ENCODE data around the gene ENAH.

The ENAH gene

DNA sequence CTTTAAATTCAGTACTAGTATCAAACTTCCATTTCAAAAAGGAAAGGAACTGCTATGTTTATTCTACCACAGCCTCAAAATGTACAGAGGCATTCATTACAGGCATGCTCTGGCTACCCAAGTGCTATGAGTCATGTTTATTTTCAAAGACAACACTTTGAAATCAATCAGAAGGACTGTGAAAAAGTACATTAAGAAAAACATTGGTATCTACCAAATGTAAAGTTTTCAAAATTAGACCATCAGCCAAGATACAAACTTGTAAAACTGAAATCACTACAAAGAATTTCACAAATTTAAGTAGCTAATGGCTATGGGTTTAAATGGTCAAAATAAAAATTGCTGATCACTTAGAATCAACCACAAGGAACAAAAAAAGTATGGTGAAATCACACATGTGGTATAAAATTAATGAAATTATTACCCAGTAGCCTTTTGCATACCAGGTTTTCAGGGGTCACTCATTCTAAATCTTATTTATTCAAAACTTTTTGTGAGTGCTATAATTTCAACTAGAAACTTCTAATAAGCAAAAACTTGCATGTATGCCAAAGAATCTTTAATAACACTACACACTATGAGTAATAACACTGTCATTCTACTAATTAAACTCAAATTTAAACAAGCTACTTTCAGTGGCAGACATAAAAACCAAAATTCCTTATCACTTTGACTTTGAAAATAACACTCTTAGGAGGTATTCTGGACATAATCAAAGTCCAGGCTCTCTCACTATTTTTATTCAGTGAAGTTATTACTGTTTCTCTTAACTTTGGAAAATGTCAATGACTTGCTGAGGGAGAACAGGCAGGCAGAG is 49.2 kb downstream of the ENAH start:
- Histone ChIP-seq H3K4me3 (ENCODE audit: extremely low read depth, insufficient read depth, low read length, poor library complexity, severe bottlenecking) (no peak overlapping the region), H3K27ac (ENCODE audit: low read depth, low read length, severe bottlenecking) (peak overlapping the region; percentile 82), H3K9me3 (ENCODE audit: control insufficient read depth, low read length) (peaks cover 5% of the 10 kb centered on the region), H3K4me1 (ENCODE audit: control insufficient read depth, insufficient read depth, low read length, poor library complexity, severe bottlenecking) (peaks cover 20% of the 10 kb centered on the region), H3K36me3 (ENCODE audit: control insufficient read depth, insufficient read depth, low read length) (peaks cover 11% of the 10 kb centered on the region)

DNA sequence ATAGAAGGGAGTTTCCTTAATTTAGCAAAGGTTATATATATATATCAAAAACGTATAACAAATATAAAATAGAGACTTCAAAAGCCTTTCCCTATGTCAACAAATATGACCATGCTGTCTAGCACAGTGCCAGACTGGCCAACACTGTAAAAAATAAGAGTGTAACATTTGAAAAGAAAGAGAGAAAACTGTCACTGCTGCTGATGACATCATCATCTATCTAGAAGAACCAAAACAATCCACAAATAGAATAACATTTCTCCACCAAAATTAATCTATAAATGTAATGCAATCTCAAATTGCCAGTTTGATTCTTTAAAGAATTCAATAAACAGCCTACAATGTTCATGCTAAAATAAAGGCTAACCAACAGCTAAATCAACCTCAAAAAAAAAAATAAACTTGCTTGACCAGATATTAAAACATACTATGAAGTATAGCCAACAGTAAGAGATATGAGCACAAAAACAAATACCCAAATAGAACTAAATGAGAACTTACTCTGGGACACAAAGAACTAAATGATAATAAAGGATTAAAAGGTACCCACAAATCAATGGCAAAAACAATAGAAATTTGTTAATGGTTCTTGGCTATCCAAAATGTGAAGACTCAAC is 50.2 kb downstream of the ENAH start:
- Histone ChIP-seq H3K36me3 (ENCODE audit: control insufficient read depth, insufficient read depth, low read length) (peaks cover 11% of the 10 kb centered on the region), H3K4me3 (ENCODE audit: extremely low read depth, insufficient read depth, low read length, poor library complexity, severe bottlenecking) (no peak overlapping the region), H3K27ac (ENCODE audit: low read depth, low read length, severe bottlenecking) (no peak overlapping the region), H3K4me1 (ENCODE audit: control insufficient read depth, insufficient read depth, low read length, poor library complexity, severe bottlenecking) (peaks cover 15% of the 10 kb centered on the region), H3K9me3 (ENCODE audit: control insufficient read depth, low read length) (peaks cover 5% of the 10 kb centered on the region)
- WGBS, 2 experiments (ENCODE audit: insufficient coverage in 2 of 2): no CpG with 5 or more reads among the region's 1 CpG

DNA sequence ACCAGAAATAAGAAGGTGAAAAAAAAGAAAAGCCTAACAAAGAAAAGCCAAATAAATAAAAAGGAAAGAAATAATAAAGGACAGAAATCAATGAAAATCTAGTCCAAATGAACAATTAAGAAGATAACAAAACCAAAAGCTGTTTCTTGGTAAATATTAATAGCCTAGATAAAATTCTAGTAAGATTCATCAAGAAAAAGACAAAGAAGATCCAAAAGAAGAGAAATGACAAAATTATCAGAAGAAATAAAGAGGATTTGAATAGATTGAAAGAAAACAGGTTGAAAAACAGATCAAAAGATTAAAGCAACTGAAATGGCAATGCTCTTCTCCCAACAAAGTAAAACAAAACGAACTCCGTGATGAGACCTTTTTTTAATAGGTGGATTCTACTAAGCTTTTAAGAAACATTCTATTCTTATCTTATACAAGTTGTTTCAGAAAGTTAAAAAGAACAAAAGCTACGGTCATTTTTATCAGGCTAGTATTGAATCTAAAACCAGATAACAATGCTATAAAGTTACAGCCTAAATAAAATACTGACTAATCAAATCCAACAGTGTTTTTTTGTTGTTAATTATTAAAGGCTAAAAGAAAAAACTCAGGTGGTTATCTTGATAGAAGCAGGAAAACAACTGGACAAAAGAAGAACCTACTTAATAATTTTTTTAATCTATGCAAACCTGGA is 50.9 kb downstream of the ENAH start:
- no peak overlapping the region for H3K27ac ChIP-seq (ENCODE audit: low read depth, low read length, severe bottlenecking)
- H3K4me3 ChIP-seq (ENCODE audit: extremely low read depth, insufficient read depth, low read length, poor library complexity, severe bottlenecking): no peak overlapping the region
- peaks cover 5% of the 10 kb centered on the region for H3K9me3 ChIP-seq (ENCODE audit: control insufficient read depth, low read length)
- no CpG with 5 or more reads among the region's 3 CpGs for WGBS, 2 experiments (ENCODE audit: insufficient coverage in 2 of 2)
- H3K36me3 ChIP-seq (ENCODE audit: control insufficient read depth, insufficient read depth, low read length): peaks cover 11% of the 10 kb centered on the region
- H3K4me1 ChIP-seq (ENCODE audit: control insufficient read depth, insufficient read depth, low read length, poor library complexity, severe bottlenecking): peaks cover 15% of the 10 kb centered on the region

DNA sequence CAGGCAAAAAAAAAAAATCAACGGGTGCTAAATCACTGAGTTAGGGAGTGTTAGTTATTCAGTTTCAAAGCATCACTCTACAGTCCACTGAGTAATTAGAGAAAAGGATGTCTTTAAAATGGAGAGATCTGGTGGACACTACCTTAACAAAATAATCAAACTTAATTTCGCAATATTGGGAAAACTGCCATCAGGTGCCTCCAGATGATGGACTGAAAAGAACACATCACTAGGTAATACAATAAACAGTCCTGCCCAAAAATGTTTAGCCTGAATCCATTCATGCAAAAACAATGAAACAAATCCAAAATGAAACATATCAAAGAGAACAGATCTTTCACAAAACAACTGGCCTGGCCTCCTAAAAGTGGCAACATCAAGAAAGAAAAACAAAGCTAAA is 54.1 kb downstream of the ENAH start:
- H3K36me3 ChIP-seq (ENCODE audit: control insufficient read depth, insufficient read depth, low read length): peaks cover 11% of the 10 kb centered on the region
- peaks cover 5% of the 10 kb centered on the region for H3K9me3 ChIP-seq (ENCODE audit: control insufficient read depth, low read length)
- H3K4me1 ChIP-seq (ENCODE audit: control insufficient read depth, insufficient read depth, low read length, poor library complexity, severe bottlenecking): peaks cover 12% of the 10 kb centered on the region
- WGBS, 2 experiments (ENCODE audit: insufficient coverage in 2 of 2): 83% methylated on average over 1 of the region's 2 CpGs; no CpG with 5 or more reads in 1 of the 2 experiments
- no peak overlapping the region for H3K27ac ChIP-seq (ENCODE audit: low read depth, low read length, severe bottlenecking)
- no peak overlapping the region for H3K4me3 ChIP-seq (ENCODE audit: extremely low read depth, insufficient read depth, low read length, poor library complexity, severe bottlenecking)

DNA sequence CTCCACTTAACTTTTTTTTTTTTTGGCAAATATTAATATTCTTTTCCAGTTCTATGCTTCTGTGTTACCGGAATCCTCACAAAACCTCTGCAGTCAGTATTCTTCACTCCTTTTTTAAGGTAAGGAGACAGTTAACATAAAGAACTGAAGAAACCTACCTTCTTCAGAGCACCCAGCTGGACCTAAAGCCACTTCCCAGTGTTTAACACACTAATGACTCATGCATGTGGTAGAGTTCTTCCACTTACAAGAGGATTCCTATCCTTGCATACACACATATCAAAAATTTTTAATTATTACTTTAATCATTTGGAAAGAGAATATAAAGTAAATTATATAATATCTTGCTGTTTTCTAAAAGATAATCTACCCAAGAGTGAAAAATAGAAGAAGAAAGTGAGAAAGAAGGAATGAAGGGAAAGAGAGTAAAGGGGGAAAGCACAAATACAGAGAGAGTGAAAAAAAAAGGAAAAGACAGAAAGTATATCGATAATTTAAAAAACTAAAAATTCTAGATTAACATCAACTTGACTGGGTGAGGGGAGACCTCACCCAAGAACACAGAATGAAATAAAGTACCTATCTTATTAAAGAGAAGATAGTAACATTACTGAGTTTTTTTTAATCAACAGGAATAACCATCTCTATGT is 54.9 kb downstream of the ENAH start:
- peaks cover 11% of the 10 kb centered on the region for H3K36me3 ChIP-seq (ENCODE audit: control insufficient read depth, insufficient read depth, low read length)
- WGBS, 2 experiments (ENCODE audit: insufficient coverage in 2 of 2): no CpG with 5 or more reads among the region's 2 CpGs
- no peak overlapping the region for H3K27ac ChIP-seq (ENCODE audit: low read depth, low read length, severe bottlenecking)
- H3K4me3 ChIP-seq (ENCODE audit: extremely low read depth, insufficient read depth, low read length, poor library complexity, severe bottlenecking): no peak overlapping the region
- H3K4me1 ChIP-seq (ENCODE audit: control insufficient read depth, insufficient read depth, low read length, poor library complexity, severe bottlenecking): peaks cover 9% of the 10 kb centered on the region
- H3K9me3 ChIP-seq (ENCODE audit: control insufficient read depth, low read length): peaks cover 5% of the 10 kb centered on the region

DNA sequence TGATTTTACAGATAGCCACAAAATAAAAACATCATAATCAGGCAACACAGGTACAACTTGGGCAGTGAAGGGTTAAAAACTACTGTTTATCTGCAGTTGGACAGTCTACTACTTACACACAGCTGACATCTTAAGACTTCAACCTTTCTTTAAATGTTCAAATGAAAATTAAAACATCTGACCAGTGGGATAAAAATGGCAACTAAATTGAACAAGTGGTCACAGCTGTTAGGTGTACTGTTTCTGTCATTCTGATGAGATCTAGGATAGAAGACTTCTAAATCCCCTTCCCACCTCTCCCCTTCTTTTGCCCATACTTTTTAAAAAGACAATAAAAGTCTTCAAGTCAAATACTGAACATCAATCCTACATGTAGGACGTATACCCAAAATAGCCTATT is 56.2 kb downstream of the ENAH start:
- peaks cover 3% of the 10 kb centered on the region for H3K4me1 ChIP-seq (ENCODE audit: control insufficient read depth, insufficient read depth, low read length, poor library complexity, severe bottlenecking)
- peaks cover 5% of the 10 kb centered on the region for H3K9me3 ChIP-seq (ENCODE audit: control insufficient read depth, low read length)
- H3K36me3 ChIP-seq (ENCODE audit: control insufficient read depth, insufficient read depth, low read length): peaks cover 11% of the 10 kb centered on the region
- H3K27ac ChIP-seq (ENCODE audit: low read depth, low read length, severe bottlenecking): no peak overlapping the region
- H3K4me3 ChIP-seq (ENCODE audit: extremely low read depth, insufficient read depth, low read length, poor library complexity, severe bottlenecking): no peak overlapping the region
- no CpG with 5 or more reads among the region's 1 CpG for WGBS, 2 experiments (ENCODE audit: insufficient coverage in 2 of 2)

DNA sequence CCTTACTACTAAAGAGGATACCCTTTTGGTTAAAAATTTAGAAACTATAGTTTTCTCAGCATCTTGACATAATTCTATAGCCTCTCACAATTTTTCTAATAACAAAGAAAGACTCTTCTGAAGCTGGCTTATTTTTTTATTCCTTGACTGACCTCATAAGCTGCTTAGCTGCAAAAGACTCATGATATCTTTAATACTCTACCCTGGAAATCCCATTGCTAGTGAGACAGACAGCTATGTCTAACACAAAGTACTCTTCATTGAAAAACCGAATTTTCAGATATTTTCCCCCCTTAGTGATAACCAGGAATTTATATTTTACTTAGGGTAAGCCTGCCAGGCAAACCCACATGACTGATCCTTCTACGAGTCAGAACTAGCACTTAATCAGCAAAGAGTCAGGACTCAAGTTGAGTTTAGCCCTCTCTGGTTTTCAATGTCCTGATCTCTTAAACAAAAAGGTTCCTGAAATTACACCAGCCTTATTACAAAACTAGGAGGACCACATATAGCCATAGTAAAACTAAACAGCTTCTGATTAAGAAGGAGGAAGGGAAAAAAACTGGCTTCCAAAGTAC is 56.9 kb downstream of the ENAH start:
- H3K9me3 ChIP-seq (ENCODE audit: control insufficient read depth, low read length): peaks cover 5% of the 10 kb centered on the region
- H3K4me3 ChIP-seq (ENCODE audit: extremely low read depth, insufficient read depth, low read length, poor library complexity, severe bottlenecking): no peak overlapping the region
- H3K27ac ChIP-seq (ENCODE audit: low read depth, low read length, severe bottlenecking): no peak overlapping the region
- peaks cover 3% of the 10 kb centered on the region for H3K4me1 ChIP-seq (ENCODE audit: control insufficient read depth, insufficient read depth, low read length, poor library complexity, severe bottlenecking)
- 67 to 75% methylated on average over 1 of the region's 2 CpGs for WGBS, 2 experiments (ENCODE audit: insufficient coverage in 2 of 2)
- H3K36me3 ChIP-seq (ENCODE audit: control insufficient read depth, insufficient read depth, low read length): peaks cover 11% of the 10 kb centered on the region

DNA sequence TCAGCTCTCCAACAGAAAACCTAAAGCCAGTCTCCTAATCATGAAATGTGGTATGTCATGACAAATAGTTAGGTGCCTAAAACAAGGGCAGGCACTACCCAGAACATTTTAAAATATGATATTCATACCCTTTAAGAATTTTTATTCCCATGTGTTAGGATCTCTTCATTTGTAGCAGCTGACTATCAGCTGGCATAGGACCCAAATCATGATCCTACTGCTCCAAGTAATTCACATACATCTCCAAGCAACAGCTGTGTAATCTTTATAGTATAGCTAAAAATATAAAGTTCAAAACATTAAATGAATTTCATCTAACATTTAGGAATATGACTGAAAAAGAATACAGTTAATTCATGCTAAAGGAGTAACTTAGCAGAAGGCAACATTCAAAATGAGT is 57.5 kb downstream of the ENAH start:
- H3K4me1 ChIP-seq (ENCODE audit: control insufficient read depth, insufficient read depth, low read length, poor library complexity, severe bottlenecking): peaks cover 3% of the 10 kb centered on the region
- no peak overlapping the region for H3K27ac ChIP-seq (ENCODE audit: low read depth, low read length, severe bottlenecking)
- peaks cover 8% of the 10 kb centered on the region for H3K36me3 ChIP-seq (ENCODE audit: control insufficient read depth, insufficient read depth, low read length)
- no peak overlapping the region for H3K4me3 ChIP-seq (ENCODE audit: extremely low read depth, insufficient read depth, low read length, poor library complexity, severe bottlenecking)
- peaks cover 2% of the 10 kb centered on the region for H3K9me3 ChIP-seq (ENCODE audit: control insufficient read depth, low read length)

DNA sequence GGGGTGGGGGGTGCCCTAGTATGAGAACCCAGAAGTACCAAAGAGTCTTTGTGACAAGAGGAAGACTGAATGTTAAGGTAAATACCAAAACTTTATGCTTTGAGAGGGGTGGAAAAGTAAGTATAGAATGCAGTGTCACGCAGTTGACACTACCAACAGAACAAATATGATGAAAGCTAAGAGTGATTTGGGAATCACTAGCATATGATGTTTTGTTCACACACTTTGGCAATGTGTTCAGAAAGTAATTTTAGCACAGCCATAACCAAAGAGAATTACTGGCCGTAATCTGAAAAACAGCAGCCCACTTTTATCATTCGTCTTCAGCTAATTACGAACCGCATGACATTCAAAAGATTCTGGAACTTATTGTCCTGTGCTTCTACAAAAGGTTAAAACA is 59.5 kb downstream of the ENAH start:
- H3K9me3 ChIP-seq (ENCODE audit: control insufficient read depth, low read length): no peaks in the 10 kb centered on the region
- H3K4me3 ChIP-seq (ENCODE audit: extremely low read depth, insufficient read depth, low read length, poor library complexity, severe bottlenecking): no peak overlapping the region
- no peak overlapping the region for H3K27ac ChIP-seq (ENCODE audit: low read depth, low read length, severe bottlenecking)
- WGBS, 2 experiments (ENCODE audit: insufficient coverage in 2 of 2): 96 to 100% methylated on average over 2 to 4 of the region's 5 CpGs
- H3K36me3 ChIP-seq (ENCODE audit: control insufficient read depth, insufficient read depth, low read length): no peaks in the 10 kb centered on the region
- peaks cover 3% of the 10 kb centered on the region for H3K4me1 ChIP-seq (ENCODE audit: control insufficient read depth, insufficient read depth, low read length, poor library complexity, severe bottlenecking)

DNA sequence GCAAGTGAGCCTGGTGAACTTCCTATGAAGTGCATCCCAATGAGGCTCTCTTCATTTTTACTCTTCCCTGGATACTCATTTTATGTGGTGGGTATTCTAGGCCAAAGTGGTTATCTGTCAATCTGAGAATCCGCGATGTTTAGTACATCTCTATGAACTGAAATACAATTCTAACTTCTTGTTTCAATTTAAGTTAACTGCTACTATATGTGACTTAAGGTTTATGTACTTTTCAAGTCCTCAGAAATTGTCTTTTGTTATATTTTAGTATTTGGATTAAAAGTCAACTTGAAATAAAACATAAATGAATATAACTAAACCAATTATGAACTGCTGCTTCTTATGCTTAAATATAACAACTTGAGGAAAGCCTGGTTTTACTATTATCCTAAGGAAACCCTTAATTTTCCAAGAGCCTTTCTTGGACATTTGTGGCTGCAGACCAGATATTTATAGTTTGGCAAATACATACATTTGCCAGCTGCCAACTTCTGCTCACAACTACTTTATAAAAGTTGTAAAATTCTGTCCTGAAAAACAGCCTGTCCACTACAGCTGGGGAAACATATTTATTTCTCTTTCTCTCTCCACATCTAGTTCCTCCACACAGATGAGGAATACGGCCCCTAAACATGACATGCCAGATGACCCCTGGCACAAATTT is 60.4 kb downstream of the ENAH start:
- H3K36me3 ChIP-seq (ENCODE audit: control insufficient read depth, insufficient read depth, low read length): no peaks in the 10 kb centered on the region
- H3K4me3 ChIP-seq (ENCODE audit: extremely low read depth, insufficient read depth, low read length, poor library complexity, severe bottlenecking): no peak overlapping the region
- peaks cover 3% of the 10 kb centered on the region for H3K4me1 ChIP-seq (ENCODE audit: control insufficient read depth, insufficient read depth, low read length, poor library complexity, severe bottlenecking)
- WGBS, 2 experiments (ENCODE audit: insufficient coverage in 2 of 2): 100% methylated on average over 1 of the region's 3 CpGs
- H3K27ac ChIP-seq (ENCODE audit: low read depth, low read length, severe bottlenecking): no peak overlapping the region
- no peaks in the 10 kb centered on the region for H3K9me3 ChIP-seq (ENCODE audit: control insufficient read depth, low read length)

Data from mesodermal cell (in vitro differentiated cells).